PC-9 (cell line): Measurements from ENCODE around the gene CSRP1. TPM values are rescaled to one million over a fixed set of nuclear protein-coding genes. Genes with fewer than 3 reads are reported as not detected.

Source experiments
- BruUV-seq: library from RNA; stranded (reverse); fragments of 400-500 nt; replicated peaks from 2 replicates; lab custom pipeline; 2021; lab: Mats Ljungman, UMichigan
- CTCF ChIA-PET: fragments of 300-600 bp; sonication (Branson Sonifier 250); formaldehyde crosslinking; loops from one replicate; lab custom pipeline; 2022; ENCODE audit warnings: antibody characterized with exemption; lab: Charles Lee
- POLR2A ChIA-PET: fragments of 300-600 bp; sonication (Branson Sonifier 250); formaldehyde crosslinking; loops from one replicate; lab custom pipeline; 2022; ENCODE audit warnings: antibody characterized with exemption; ENCODE audit not compliant: unreplicated experiment; lab: Charles Lee
- DNase-seq, 2 experiments: peaks; one replicate each; pipeline versions ENCODE4 v3.0.0 to v3.0.0-alpha.2; 2015 to 2022; ENCODE audit warnings: mixed read lengths in 1 of 2
- H2AFZ ChIP-seq: fragments of 200-600 bp; sonication (generic); 2 replicates; pipeline ENCODE4 v1.8.1; 2017; ENCODE audit warnings: antibody characterized with exemption
- H3F3A ChIP-seq: fragments of 200-600 bp; sonication (generic); 2 replicates; pipeline ENCODE4 v1.8.1; 2017; ENCODE audit warnings: antibody characterized with exemption, mild to moderate bottlenecking, low read depth; ENCODE audit not compliant: insufficient read depth
- H3K27ac ChIP-seq: fragments of 200-600 bp; sonication (generic); 2 replicates; pipeline ENCODE4 v1.6.1; 2016; ENCODE audit warnings: mixed run types
- H3K27me3 ChIP-seq: fragments of 200-600 bp; sonication (generic); 2 replicates; pipeline ENCODE4 v1.6.1; 2016; ENCODE audit warnings: low read depth, mixed run types; ENCODE audit not compliant: insufficient read depth
- H3K36me3 ChIP-seq: fragments of 200-600 bp; sonication (generic); 2 replicates; pipeline ENCODE4 v1.6.1; 2016; ENCODE audit warnings: low read depth, mixed run types
- H3K4me1 ChIP-seq: fragments of 200-600 bp; sonication (generic); replicated peaks from 2 replicates; pipeline ENCODE4 v1.6.1; 2016; ENCODE audit warnings: mixed run types; ENCODE audit not compliant: insufficient read depth
- H3K4me2 ChIP-seq: fragments of 200-600 bp; sonication (generic); 2 replicates; pipeline ENCODE4 v1.6.1; 2017; ENCODE audit warnings: mixed run types
- H3K4me3 ChIP-seq: fragments of 200-600 bp; sonication (generic); 2 replicates; pipeline ENCODE4 v1.6.1; 2016; ENCODE audit warnings: mixed run types
- H3K79me2 ChIP-seq: fragments of 200-600 bp; sonication (generic); 2 replicates; pipeline ENCODE4 v1.6.1; 2017; ENCODE audit warnings: low read depth, mixed run types
- H3K9me2 ChIP-seq: fragments of 200-600 bp; sonication (generic); 2 replicates; pipeline ENCODE4 v1.8.1; 2017; ENCODE audit warnings: mild to moderate bottlenecking; ENCODE audit not compliant: insufficient read depth
- H3K9me3 ChIP-seq: fragments of 200-600 bp; sonication (generic); 2 replicates; pipeline ENCODE4 v1.8.1; 2016; ENCODE audit warnings: low read depth; ENCODE audit not compliant: insufficient read depth
- H4K20me1 ChIP-seq: fragments of 200-600 bp; sonication (generic); 2 replicates; pipeline ENCODE4 v1.8.1; 2017; ENCODE audit not compliant: insufficient read depth
- EZH2 ChIP-seq: fragments of 200-600 bp; sonication (generic); IDR thresholded peaks from 2 replicates; pipeline ENCODE4 v1.8.0; 2017; ENCODE audit warnings: antibody characterized with exemption, low read depth
- intact Hi-C: fragments of 100-400 bp; cut with micrococcal nuclease; formaldehyde crosslinking; loops from one replicate; pipeline ENCODE4 v1.10.0; 2022; ENCODE audit not compliant: unreplicated experiment
- total RNA-seq: library from RNA; stranded (reverse); gene quantifications from 2 replicates; pipeline ENCODE4 v1.2.3, GENCODE V29; 2021
- TF ChIP-seq, protein P1 (sequence below): fragments of 200-600 bp; sonication (generic); conservative IDR thresholded peaks from 2 replicates; pipeline ENCODE4 v1.6.1; 2017; ENCODE audit warnings: mixed run types, antibody characterized with exemption, mild to moderate bottlenecking, moderate library complexity

Gene CSRP1
- total RNA-seq, 1 experiment from 2014 or later: 61.3 TPM

DNA sequence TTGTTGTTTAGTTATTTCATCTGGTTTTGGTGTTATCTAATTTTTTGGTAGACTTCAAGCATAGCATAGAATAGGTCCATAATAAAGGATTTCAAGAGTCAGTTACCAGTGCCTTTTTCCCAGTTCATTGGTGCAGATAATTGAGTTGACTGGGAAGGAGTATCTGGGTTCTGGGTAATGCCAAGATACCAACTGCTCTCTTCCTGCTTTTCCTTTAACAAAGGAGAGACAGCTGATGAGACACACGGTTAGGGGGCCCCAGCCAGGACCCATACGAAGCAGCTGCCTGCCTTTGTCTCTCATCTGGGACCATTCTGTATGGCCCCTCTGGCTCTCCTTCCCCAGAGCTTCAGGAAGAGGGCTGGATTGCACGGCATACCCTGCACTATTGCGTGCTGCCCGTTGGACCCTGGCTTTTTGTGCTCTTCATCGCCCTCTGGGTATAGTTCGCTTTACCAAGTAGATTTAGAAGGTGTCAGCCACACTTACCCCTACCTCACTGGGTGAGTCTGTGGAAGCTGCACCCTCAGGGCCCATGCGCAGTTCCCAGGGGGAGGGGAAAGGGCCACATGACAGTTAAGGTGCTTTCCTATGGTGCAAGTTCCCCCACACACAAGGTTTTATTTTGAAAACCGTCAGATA is 39.0 kb upstream of the CSRP1 start:
- H3F3A ChIP-seq: peaks cover 4% of the 10 kb centered on the region; the same call in 1 of the 2 replicates
- no peak for TF ChIP-seq EZH2
- TF ChIP-seq, protein P1, sequence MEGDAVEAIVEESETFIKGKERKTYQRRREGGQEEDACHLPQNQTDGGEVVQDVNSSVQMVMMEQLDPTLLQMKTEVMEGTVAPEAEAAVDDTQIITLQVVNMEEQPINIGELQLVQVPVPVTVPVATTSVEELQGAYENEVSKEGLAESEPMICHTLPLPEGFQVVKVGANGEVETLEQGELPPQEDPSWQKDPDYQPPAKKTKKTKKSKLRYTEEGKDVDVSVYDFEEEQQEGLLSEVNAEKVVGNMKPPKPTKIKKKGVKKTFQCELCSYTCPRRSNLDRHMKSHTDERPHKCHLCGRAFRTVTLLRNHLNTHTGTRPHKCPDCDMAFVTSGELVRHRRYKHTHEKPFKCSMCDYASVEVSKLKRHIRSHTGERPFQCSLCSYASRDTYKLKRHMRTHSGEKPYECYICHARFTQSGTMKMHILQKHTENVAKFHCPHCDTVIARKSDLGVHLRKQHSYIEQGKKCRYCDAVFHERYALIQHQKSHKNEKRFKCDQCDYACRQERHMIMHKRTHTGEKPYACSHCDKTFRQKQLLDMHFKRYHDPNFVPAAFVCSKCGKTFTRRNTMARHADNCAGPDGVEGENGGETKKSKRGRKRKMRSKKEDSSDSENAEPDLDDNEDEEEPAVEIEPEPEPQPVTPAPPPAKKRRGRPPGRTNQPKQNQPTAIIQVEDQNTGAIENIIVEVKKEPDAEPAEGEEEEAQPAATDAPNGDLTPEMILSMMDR: no peak
- H3K9me3 ChIP-seq: no peaks in the 10 kb centered on the region; the same call in 1 of the 2 replicates
- no peak for DNase-seq
- no peak overlapping the region for H3K4me3 ChIP-seq
- no peak overlapping the region for H3K27ac ChIP-seq
- no TSS peak for BruUV-seq
- no peak overlapping the region for H2AFZ ChIP-seq
- H3K36me3 ChIP-seq: no peaks in the 10 kb centered on the region
- ChIA-PET CTCF (no interaction called here), POLR2A (no interaction called here)
- intact Hi-C loops: no loop called here
- no peak overlapping the region for H3K4me2 ChIP-seq
- H3K27me3 ChIP-seq: no peaks in the 10 kb centered on the region
- H4K20me1 ChIP-seq: no peaks in the 10 kb centered on the region
- peaks cover 6% of the 10 kb centered on the region for H3K4me1 ChIP-seq
- H3K9me2 ChIP-seq: no peaks in the 10 kb centered on the region
- H3K79me2 ChIP-seq: 0 out of 2 replicates have a peak, but pooled peaks cover 8% of the 10 kb centered on the region

DNA sequence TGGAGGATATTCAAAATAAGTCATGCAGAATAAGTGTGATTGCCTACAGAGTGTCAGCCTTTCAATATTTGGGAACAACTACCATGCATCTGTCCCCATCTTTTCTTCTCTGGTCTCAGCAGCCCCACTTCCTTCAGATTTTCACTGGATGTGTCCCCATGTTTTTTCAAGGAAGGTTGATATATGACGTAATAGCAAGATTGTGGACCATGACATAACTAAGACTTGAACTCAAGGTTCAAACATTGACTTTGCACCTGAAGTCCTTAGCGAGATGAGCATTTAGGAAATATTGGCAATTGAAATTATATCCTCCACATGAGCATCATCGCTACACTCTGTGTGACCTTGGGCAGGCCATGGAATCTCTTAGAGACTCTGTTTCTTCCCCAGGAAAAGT is 37.8 kb upstream of the CSRP1 start:
- CTCF ChIA-PET: no interaction called here
- DNase-seq: no peak

DNA sequence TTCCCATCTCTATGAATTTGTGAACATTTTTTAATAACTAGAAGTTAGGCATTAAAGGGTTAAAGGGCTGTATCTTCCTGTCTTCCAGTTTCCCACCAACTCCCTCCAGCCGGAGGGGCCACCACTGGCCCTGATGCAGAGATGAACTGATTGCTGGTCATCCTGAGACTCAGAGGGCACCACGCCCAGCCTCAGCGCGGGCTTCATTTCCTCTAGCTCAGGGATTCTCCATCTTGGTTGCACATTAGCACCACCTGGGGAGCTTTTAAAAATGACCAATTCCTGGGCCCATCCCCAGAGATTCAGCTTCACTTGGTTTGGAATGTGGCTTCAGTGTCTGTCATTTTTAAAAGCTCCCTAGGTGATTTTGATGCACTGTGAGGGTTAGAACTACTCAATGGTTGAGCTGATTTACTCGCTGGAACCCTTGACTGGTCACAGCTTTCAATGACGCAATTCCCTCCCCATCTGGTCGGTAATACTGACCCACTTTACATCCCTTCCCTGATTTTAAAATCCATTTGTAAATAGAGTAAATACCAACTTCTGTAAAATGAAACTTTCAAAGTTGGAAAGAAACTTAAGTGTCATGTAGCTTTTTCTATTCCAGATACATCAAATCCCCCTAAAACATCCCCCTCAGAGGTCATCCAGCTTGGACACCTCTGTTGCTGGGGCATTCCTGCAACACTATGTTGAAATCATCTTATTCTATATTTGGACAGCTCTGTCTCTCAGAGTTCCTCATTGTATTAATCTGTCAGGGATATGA is 37.1 kb upstream of the CSRP1 start:
- Histone ChIP-seq H3K4me1 (peaks cover 14% of the 10 kb centered on the region), H3K9me2 (no peaks in the 10 kb centered on the region), H3K4me3 (no peak overlapping the region), H3K27ac (no peak overlapping the region), H3K9me3 (no peaks in the 10 kb centered on the region; the same call in 1 of the 2 replicates), H2AFZ (no peak overlapping the region), H3K4me2 (no peak overlapping the region), H3K27me3 (no peaks in the 10 kb centered on the region), H3K79me2 (0 out of 2 replicates have a peak, but pooled peaks cover 8% of the 10 kb centered on the region), H3F3A (peaks cover 20% of the 10 kb centered on the region; the same call in 1 of the 2 replicates), H3K36me3 (no peaks in the 10 kb centered on the region), H4K20me1 (no peaks in the 10 kb centered on the region)
- BruUV-seq: no TSS peak
- ChIA-PET CTCF (no interaction called here), POLR2A (interaction anchor here (0.8 kb wide), 1 partner anchor 135 kb away, joined by 8 read pairs; no protein-coding TSS in a partner anchor)
- intact Hi-C loops: no loop called here
- DNase-seq: no peak
- TF ChIP-seq EZH2: no peak
- TF ChIP-seq, protein P1: no peak

More for the DNA sequence above, 37.8 kb upstream of the CSRP1 start:
- Histone ChIP-seq H2AFZ (no peak overlapping the region), H3K36me3 (no peaks in the 10 kb centered on the region), H3K9me3 (no peaks in the 10 kb centered on the region; the same call in 1 of the 2 replicates), H3K4me2 (no peak overlapping the region), H3K27me3 (no peaks in the 10 kb centered on the region), H3K4me1 (peaks cover 14% of the 10 kb centered on the region), H3K27ac (no peak overlapping the region), H3K4me3 (no peak overlapping the region), H3F3A (peaks cover 16% of the 10 kb centered on the region; the same call in 1 of the 2 replicates), H3K79me2 (0 out of 2 replicates have a peak, but pooled peaks cover 8% of the 10 kb centered on the region), H3K9me2 (no peaks in the 10 kb centered on the region), H4K20me1 (no peaks in the 10 kb centered on the region)
- POLR2A ChIA-PET: interaction anchor here (0.8 kb wide), 1 partner anchor 134 kb away, joined by 8 read pairs; no protein-coding TSS in a partner anchor
- intact Hi-C loops: no loop called here
- TF ChIP-seq, protein P1: no peak
- no peak for TF ChIP-seq EZH2
- BruUV-seq: no TSS peak
